Smooth muscle cell of the brain vasculature (primary cell): Measurements from ENCODE around the gene CEP57.
A peak's percentile ranks its signal among the peaks of the same experiment; 100 is the strongest.
"Not testable (repeated sequence)": the region's sequence is repeated elsewhere in the genome, so short reads cannot be mapped to it uniquely, and the experiment has no call there.

Experiments
- DNase-seq: peaks from one replicate; pipeline ENCODE4 v3.0.0-alpha.2; 2012; ENCODE audit warnings: low read depth, low spot score

Gene CEP57

DNA sequence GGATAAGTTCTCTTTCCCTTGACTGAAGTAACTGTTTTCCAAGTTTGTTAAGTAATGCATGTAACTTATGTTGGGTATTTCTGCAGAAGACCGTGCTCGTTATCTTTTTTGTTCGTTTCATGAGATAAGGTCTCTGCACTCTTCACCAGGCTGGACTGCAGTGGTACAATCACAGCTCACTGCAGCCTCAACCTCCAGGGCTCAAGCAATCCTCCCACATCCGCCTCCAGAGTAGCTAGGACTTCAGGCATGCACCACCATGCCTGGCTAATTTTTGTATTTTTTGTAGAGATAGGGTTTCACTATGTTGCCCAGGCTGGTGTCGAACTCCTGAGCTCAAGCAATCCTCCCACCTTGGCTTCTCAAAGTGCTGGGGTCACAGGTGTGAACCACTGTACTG is 64.1 kb downstream of the CEP57 start:
- DNase-seq: not testable (repeated sequence)

DNA sequence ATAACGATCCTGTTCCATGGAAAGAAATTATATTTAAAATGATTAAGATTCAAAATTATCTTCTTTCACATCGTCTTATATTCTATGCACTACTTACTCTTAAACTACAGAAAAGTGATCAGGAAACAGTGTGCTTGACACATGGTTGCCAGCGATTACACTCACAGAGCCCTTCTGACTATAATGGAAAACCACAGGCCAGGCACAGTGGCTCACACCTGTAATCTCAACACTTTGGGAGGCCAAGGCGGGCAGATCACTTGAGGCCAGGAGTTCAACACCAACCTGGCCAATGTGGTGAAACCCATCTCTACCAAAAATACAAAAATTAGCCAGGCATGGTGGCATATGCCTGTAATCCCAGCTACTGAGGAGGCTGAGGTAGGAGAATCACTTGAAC is 69.7 kb downstream of the CEP57 start:
- not testable (repeated sequence) for DNase-seq

DNA sequence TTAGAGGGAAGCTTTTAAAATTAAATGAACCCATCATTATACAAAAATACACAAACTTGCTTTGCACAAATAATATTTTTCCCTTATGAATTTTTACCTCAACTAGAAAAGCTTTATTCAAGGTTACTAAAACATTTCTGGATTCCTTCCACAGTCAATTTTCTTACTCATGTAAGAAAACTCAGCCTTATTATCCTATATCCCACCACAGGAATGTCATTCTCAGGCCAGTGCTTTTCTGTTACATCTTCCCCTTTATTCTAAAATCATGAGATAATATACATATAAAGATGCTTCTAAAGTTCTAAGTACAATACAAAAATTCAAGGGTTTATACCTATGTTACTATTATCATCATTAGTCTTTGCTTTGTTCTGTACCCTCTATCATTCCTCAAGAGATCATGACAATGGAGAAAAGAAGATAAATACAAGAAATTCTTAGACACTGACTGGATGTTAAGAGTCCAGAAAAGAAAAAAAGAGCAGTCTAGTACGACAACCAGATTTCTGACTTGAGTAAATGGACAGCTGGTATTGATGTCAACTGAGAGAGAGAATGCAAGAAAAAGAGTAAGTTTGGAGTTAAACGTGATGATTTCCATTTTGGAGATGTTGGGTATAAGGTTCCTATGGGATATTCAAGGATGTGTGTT is 73.3 kb downstream of the CEP57 start:
- no peak for DNase-seq

DNA sequence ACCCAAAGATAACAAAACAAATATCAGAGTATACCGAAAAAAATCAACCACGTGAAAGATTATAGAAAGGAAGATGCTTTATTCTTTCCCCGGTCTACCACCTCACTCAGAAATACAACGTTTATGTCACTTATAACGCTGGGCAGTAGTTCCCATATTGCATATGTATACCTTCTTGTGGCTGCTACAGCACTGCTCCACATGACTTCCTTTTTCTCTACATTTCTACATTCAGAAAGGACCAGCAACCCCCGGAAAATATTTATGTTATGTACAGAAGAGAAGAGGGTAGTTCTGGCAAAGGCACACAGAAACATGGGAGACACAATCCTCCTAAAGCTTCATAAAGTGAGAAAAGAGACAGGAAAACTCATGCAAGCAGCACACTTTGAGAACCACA is 76.8 kb downstream of the CEP57 start:
- no peak for DNase-seq

DNA sequence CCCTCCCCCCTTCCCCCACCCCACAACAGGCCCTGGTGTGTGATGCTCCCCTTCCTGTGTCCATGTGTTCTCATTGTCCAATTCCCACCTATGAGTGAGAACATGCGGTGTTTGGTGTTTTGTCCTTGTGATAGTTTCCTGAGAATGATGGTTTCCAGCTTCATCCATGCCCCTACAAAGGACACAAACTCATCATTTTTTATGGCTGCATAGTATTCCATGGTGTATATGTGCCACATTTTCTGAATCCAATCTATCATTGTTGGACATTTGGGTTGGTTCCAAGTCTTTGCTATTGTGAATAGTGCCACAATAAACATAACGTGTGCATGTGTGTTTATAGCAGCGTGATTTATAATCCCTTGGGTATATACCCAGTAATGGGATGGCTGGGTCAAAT is 80.6 kb downstream of the CEP57 start:
- DNase-seq: not testable (repeated sequence)

DNA sequence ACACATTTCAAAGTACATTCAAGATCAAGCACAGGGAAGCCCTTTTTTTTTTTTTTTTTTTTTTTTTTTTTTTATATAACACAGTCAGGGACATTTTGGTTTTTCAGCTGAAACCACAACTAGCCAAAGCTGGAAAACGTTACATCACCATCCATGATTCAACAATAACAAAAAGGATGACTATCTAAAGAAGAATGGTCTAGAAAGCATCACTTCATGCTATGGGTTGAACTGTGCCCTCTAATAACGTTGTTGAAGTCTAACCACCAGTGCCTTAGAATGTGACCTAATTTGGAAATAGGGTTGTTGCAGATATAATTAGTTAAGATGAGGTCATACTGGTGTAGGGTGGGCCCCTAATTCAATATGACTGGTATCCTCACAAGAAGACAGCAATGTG is 87.0 kb downstream of the CEP57 start:
- peak; percentile 73 for DNase-seq
